A673 (cell line): ENCODE results near the gene CDH9.

Experiments used
- CTCF ChIP-seq: fragments of 300-800, 200-600 bp; sonication (generic); conservative IDR thresholded peaks from 2 replicates; pipeline ENCODE4 v1.5.1; 2017; ENCODE audit warnings: low read depth, mild to moderate bottlenecking, antibody characterized with exemption, low read length, moderate library complexity, mixed read lengths
- EZH2 ChIP-seq: fragments of 200-600 bp; sonication (generic); IDR thresholded peaks from 2 replicates; pipeline ENCODE4 v1.6.1; 2017; ENCODE audit warnings: borderline replicate concordance, low read depth, mild to moderate bottlenecking, mixed read lengths, antibody characterized with exemption, low read length; ENCODE audit not compliant: poor library complexity, severe bottlenecking

GRCh38 chr5:26932238-26932637 lies 106.1 kb downstream of the CDH9 start:
- no peak for TF ChIP-seq CTCF
- no peak for TF ChIP-seq EZH2
